Skin epidermis (tissue), 12 donors: ENCODE data around the gene NOTCH1.

Source experiments
- H3K27ac ChIP-seq, 21 experiments: fragments of 200-600 bp; sonication (generic) in 11 of 21; one replicate each; pipeline ENCODE4 v1.5.0; 2020; ENCODE audit warnings: mild to moderate bottlenecking in 3 of 21, inconsistent platforms in 2 of 21, moderate library complexity in 2 of 21
- H3K4me3 ChIP-seq, 7 experiments: fragments of 200-600 bp; sonication (generic) in 2 of 7; one replicate each; pipeline ENCODE4 v1.5.0; 2020; ENCODE audit warnings: inconsistent platforms in 2 of 7, mild to moderate bottlenecking in 2 of 7, moderate library complexity in 1 of 7

Gene NOTCH1

DNA sequence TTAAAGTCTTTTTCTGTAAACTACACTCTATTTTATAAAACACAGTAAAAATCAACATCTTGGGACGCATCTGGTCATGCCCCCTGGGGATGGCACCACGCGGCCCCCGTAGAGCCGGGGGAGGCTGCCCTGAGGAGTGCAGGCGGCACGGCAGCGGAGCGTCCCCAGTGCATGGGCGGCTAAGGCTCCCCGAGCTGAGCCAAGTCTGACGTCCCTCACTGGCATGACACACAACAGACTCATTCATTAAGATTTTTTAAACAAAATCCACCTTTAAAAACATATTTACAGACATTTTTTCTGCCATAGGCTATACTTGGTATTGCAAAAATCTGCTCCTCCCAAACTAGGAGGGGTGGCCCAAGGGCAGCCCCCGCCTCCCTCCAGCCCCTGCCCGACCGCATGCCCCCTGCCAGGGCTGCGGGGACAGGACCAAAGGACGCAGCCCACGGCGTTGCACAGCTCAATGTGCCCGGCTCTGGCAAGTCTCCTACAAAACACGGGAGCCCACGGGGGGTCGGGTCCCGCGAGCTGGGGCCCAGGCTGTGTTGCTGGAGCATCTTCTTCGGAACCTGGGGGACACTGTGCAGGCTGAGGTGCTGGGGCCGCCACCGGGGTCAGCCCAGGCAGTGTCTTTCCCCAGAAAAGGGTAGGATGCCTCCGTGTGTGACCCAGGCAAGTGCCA lies 51.2 kb downstream of the NOTCH1 start:
- Histone ChIP-seq H3K27ac (no peak overlapping the region), H3K4me3 (no peak overlapping the region)

DNA sequence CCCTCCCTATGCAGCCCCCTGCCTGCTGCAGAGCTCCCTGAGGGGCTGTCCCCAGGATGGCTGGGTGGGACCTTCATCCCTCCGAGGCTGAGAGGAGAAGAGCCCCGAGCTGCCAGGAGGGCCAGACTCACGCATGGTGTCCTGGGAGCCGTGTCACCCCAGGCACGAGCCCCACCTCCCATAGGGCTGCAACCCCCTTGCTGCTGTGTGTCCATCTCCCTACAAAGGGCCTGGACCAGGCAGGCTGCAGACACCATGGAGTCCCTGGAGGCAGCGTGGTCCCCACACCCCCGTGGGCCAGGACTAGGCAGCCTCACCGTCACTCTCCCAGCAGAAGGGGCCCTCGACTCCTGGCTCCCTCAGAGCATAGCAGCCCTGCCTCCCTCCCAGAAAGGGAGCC lies 51.8 kb downstream of the NOTCH1 start:
- H3K27ac ChIP-seq, result peak overlapping the region in 1 of 21 experiments; percentile 19
- no peak overlapping the region for H3K4me3 ChIP-seq

DNA sequence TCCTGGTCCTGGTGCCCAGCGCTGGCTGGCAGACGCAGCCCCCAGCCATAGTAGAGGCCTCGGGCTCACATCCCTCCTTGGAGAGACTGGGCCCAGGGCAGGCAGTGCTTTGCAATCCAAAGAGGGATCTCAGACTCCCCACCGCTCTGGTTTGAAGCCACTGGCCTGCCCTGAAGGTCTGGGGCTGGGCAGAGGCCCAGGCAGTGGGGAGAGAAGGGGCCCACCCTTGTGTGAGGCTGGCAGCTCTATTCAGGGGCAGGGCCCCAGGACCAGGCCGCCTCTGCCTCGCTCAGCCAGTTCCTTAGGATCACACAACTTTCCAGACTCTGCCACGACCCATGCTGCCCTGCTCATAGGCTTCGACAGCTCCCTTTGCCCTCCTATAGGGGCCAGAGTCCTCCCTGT lies 52.3 kb downstream of the NOTCH1 start:
- Histone ChIP-seq H3K4me3 (no peak overlapping the region), H3K27ac (peak overlapping the region in 1 of 21 experiments; percentile 19)

DNA sequence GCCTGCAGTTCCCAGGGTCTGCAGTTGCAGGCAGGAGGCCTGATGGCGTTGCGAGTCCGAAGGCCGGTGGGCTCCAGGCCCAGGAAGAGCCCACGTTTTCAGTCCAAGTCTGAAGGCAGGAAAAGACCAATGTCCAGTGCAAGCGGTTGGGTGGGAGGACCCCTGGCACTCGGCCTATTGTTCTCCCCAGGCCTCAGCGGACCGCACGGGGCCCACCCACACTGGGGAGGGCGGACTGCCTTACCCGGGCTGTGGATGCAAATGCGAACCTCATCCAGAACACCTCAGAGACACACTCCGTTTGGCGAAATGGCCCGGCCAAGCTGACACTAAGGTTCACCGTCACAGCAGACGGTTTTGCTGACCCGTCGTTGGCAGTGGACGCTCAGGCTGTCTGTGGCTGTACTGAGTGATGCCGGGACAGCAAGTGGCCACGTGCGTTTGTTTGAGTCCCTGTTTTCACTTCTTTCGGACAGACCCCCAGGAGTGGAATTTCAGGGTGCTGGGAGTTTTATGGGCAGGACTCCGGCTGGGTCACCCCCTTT lies 52.8 kb downstream of the NOTCH1 start:
- peak overlapping the region in 1 of 21 experiments; percentile 19 for H3K27ac ChIP-seq
- H3K4me3 ChIP-seq, result no peak overlapping the region

DNA sequence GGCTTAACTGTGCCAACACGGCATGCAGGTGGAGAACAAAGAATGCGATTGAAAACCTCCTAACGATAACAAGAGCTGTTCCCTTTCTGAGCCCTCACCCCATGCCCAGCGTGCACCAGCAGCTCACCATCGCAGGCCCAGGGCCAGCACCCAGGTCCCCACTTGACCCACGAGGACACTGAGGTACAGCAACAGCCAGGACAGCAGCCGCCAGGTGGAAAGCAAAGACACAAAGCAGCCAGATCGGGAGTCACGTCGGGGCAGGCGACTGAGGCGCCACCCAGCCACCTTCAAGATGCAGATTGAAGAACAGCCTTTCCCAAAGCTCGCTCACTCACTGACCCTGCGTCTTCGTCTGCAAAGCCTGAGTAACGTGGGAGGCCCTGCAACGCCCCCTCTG lies 56.1 kb downstream of the NOTCH1 start:
- Histone ChIP-seq H3K4me3 (no peak overlapping the region), H3K27ac (no peak overlapping the region)

DNA sequence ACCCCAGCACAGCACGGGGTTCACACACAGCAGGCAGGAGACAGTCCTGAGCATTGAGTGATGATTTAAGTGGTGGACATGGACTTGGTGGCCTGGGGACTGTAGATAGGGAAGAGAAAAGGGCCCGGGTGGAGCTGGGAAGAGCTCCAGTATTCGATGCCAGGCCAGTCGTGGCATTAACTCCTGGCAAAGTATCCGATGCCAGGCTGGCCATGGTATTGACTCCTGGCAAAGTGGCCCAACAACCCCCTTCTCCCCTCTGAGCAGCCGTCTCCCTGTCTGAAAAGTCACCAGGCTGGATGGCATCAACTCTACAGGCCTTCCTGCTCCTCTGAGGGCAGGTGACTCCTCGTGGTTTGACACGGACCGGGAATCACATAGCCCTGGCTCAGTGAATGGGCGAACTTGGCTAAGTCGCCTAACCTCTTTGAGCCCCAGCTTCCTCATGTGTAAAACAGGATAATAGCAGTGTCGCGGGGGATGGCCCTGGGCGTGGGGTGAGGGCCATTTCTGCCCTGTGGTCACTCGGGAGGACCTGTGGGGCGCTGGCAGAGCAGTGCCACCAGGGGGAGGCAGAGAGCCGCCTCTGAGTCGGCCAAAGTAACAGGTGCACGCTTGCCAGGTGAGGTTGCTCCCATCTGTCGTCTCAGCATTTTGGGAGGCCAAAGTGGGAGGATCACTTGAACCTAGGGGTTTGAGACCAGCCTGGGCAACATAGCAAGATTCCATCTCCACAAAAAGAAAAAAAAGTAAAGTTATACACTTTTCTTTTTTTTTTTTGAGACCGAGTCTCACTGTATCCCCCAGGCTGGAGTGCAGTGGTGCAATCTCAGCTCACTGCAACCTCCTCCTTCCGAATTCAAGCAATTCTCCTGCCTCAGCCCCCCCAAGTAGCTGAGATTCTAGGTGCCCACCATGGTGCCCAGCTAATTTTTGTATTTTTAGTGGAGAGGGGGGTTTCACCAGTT lies 57.3 kb downstream of the NOTCH1 start:
- H3K4me3 ChIP-seq, result no peak overlapping the region
- no peak overlapping the region for H3K27ac ChIP-seq

DNA sequence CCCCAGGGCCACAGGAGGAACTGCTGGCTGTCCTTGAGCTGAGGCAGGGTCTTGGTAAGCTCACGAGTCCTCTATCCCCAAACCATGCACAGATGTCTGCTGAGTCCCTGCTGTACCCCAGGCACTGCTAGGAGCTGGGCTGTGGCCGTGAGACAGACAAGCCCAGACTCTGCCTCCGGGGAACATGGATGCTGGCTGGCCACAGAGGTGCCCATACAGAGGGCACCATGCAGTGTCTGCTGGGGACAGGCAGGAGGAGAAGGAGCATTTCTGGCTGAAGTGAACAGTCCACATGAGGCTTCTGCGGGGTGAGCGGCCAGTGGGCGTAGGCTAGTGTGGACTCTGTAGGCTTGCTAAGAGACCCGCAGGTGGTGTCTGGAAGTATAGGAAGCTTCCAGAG lies 58.2 kb downstream of the NOTCH1 start:
- no peak overlapping the region for H3K27ac ChIP-seq
- no peak overlapping the region for H3K4me3 ChIP-seq

DNA sequence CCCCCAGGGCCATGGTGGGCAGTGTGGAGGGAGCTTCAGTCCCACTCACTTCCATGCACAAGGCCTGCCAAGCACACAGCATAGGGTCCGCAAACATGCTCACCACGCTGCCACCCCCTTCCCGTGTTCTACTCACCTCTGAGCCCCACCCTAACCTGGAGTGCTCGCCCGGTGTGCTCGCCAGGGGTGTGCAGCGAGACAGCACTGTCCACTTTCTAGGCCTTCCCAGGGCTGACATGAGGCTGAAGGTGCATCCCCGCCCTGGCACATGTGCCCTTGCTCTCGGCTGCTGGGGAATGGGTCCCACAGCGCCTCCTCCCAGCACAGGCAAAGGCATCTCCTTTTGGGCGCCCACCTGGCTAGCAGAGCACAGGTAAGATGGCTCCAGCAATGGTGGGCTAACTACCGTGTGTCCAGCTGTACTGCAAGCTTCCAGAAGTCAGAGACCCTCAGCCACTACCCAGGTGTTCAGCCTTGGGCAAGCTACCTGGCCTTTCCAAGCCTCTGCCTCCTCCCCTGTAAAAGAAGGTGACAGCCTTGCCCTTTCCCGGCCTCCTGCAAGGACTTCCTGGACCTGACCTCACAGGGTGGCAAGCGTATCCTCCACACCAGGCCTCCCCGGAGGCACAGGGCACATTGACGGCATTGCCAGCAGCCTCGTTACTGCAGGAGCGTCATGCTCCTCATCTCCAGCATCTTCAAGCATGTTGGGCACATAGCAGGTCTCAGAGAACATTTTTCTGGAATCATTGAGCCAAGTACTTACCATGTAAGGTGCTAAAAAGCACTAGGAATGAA lies 58.8 kb downstream of the NOTCH1 start:
- Histone ChIP-seq H3K27ac (no peak overlapping the region), H3K4me3 (no peak overlapping the region)

DNA sequence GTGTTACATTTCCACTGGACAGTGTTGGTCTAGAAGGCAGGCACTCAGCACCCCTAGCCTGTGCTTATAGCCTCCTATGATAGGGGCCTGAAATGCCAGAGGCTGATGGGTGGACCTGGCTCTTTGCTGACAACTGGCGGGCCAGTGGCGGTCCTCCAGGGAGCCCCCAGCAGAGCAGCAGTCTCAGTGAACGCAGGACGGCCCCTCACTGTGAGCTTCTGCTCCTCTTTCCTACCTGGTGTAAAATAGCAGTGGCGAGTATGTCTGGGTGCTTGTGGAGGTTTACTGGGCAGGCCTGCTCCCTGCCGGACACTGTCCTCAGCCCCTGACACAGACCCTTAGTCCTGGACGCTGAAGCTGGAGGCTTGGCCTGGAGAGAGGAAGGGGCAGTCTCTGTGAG lies 59.7 kb downstream of the NOTCH1 start:
- Histone ChIP-seq H3K4me3 (no peak overlapping the region), H3K27ac (no peak overlapping the region)

DNA sequence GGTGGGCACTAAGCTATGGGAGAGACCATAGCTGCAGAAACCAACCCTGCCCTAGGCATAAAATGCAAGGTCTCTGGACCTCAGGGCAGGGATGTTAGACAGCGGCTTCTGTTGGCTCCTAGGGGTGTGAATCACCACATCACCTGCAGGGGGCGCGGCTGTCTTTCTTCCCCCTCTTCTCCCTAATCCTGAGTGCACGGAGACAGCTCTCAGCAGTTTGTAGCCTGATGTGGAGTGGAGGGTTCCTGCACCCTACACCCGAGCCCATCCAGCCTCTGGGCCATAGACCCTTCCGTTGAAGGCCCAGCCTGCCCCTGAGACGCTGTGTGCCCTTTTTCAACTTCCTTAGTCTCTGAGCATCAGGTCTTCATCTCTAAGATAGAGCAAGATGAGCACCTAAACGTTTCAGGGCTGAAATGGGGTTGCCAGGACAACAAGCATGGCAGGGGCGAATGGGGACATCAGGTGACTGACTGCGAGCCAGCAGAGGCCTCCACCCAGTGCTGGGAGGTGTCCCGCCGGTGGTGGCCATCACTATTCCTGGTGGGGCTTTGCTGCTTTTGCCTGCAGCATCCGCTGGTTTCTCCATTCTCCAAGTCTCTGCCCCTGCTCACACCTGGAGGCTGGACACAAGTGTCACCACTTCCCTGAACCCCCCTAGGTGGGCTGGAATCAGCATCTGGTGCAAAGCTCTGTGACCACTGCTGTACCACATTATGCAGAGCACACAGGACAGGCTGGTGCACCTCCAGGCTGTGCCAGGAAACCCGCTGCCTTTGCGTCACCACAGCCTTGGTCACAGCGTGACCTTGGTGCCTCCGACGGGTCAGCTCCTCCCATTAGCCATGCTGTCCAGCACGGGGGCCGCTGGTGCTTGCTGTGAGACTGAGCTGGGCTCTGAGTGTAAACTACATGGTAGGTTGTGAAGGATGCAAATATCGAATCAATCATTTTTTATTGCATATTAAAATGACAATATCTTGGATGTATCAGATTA lies 60.5 kb downstream of the NOTCH1 start:
- Histone ChIP-seq H3K27ac (peak overlapping the region in 3 of 21 experiments; percentile 85 to 99 (median 97)), H3K4me3 (peak overlapping the region in 1 of 7 experiments; percentile 47)

DNA sequence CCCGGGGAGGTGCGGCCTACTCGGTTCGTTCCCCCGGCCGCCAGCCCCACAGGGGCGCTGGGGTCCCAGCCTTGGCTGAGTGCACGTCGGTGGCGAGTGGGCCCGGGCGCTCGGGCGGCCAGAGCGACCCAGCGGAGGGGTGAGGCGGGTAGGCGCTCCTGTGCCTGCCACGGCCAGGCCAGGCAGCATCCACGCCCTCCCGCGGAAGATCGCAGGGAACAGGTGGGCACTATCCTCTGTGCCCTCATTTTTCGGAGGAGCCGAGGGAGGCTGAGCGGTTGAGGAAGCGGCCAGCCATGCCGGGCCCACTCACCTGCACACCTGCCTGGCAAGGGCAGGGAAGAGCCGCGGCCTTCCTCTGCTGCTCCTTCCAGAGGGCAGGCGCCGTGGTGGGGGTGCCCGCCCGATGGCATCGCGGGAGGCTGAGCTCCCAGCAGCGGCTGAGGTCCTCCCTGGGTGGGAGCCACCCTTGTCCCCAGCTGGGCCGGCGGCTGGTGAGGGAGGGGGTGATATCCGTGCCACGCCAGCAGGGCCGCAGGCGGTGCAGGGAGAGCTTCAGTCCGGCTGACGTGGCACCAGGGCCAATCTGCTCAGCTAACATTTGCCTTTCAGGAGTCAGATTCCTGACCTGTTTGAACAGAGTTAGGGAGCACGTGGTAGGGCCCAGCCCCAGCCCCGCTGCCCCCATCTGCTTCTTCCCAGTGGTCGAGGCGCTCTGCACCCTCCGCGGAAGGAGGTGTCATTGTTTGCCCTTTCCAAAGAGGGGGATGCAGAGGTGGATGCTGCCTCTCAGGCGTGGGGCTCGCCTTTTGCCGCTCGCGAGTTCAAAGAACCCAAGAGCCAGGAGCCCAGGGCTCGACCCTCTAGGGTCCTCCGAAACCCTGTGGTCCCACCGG lies 61.4 kb downstream of the NOTCH1 start:
- H3K4me3 ChIP-seq, result peak overlapping the region; percentile 47 to 97 (median 69)
- peak overlapping the region; percentile 71 to 100 (median 95) for H3K27ac ChIP-seq

DNA sequence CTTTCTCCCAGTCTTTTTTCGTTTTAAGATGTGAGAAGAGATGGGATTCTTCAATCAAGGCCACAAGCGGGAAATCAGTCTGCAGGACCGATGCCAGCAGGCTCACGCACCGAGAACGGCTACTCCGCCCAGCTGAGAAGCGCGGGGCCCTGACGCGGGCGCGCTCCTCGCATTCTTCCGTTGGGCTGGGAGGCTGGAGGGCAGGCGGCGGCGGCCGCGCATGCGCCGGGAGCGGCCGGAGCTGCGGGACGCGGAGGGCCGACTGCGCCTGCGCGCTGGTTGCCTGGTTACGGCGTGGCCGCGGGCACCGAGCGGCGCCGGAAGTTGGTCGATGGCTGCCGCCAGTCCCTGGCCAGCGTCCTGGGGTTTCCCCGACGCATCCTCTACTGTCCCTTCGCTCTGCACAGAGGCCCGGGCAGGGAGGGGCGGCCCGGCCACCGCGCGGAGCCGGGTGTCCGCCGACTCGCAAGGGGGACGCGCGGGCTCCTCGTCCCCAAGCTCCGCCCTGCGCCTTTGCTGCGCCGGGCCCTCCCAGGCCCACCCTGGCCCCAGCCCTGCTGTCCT lies 62.2 kb downstream of the NOTCH1 start:
- Histone ChIP-seq H3K27ac (peak overlapping the region; percentile 71 to 100 (median 95)), H3K4me3 (peak overlapping the region; percentile 47 to 97 (median 69))

DNA sequence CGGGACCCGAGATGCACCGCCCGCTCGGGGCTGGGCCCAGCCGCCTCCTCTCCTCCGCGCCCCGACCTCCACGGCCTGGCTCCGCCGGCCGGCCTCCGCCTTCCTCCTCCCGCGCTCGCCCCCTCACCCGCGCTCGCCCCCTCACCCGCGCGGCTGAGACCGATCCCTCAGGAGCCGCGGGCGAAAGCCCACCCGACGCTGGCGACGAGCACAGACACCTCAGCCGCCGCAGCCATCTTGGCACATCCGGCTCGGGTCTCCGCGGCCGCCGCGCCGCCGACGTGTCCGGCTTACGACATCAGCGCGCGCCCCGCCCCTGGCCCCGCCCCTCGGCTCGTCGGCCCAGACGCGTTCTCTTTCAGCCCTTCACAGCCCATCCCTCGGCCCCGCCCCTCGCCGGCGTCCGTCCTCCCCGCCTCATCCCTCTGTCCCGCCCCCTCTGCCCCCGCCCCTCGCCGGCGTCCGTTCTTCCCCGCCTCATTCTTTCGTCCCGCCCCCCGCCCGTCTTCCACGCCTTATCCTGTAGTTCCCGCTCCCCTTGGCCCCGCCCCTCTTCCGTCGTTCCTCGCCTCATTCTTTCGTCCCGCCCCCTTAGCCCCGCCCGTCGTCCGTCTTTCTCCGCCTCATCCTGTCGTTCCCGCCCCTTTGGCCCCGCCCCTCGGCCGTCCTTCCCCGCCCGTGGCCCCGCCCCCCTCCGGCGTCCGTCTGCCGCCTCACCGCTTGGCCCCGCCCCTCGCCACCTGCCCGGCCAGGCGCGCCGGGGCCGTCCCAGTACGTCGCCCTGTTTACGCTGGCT lies 62.9 kb downstream of the NOTCH1 start, which contains the start of gene SEC16A:
TSS of gene SEC16A (minus strand) at position 248 of the 796 bp plus-strand sequence. CDS start 5,425 bp downstream, outside the sequence.
- Histone ChIP-seq H3K4me3 (peak within 1 kb of the TSS; percentile 71 to 99 (median 96)), H3K27ac (peak within 1 kb of the TSS; percentile 89 to 100 (median 96))

DNA sequence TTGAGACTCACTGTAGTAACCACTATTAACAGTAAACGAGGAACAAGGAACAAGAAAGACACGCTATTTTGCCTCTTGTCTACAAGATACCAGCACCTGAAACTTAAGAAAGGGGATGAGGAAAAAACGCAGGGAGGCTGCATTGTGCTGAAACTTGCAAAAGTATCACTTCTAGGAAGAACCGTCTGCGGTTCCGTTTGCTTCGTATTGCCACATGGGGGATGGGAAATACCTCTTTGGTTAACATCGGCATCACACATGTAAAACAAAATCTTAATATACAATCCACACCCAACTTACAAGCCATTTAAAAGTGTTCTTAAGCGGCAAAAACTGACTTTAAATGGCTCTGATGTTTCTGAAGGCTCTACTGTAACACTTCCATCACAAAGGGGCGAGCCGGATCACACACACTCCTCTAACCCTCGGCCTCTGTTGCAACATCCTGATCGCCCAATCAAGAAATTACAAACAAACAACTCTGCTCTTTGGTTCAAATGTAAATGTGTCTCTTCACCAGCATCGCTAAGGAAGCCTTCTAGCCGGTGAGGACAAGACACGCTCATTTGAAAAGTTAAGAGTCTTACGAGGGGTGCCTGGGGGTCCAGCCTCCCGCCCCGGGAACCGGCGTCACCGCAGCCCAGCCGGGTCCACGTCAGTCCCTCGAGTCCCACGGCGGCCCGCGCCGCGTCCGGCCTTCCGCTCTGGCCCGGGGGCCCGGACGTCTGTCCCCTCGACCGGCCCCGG lies 63.6 kb downstream of the NOTCH1 start:
- Histone ChIP-seq H3K4me3 (peak overlapping the region; percentile 71 to 99 (median 96)), H3K27ac (peak overlapping the region; percentile 89 to 100 (median 96))

DNA sequence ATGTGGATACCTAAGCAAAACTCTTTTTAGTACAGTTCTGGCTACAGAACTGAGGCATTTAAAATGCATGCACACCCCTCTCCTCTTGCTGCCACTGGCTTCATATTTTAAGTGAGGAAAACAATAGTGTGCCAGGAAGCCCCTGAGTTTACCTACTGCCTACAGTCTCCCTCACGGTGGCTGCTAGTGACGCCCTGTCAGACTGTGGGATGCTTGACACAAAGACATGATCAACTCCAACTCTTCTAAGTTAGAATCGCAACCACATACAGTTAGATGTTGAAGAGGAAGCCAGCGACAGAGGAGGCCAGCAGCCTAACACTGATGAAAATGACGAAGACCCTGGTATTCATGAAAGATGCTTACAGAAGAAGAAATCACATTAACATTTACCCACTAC lies 64.3 kb downstream of the NOTCH1 start:
- H3K27ac ChIP-seq, result peak overlapping the region in 8 of 21 experiments; percentile 15 to 97 (median 94)
- peak overlapping the region in 6 of 7 experiments; percentile 71 to 99 (median 92) for H3K4me3 ChIP-seq
